ENCODE data around the gene LRRC61. TPM values are rescaled to one million over a fixed set of nuclear protein-coding genes. Genes with fewer than 3 reads are reported as not detected.
A peak's percentile ranks its signal among the peaks of the same experiment; 100 is the strongest.

The LRRC61 gene
- total and polyA plus RNA-seq, 2 of the 13 experiments (the other 11 are each of a cell fraction or from before 2014, with no cell fraction given), result 33.0 to 34.8 TPM

GRCh38 chr7:150377196-150377595 is 54.0 kb downstream of the LRRC61 start:
- BruUV-seq (replicated peaks), result no TSS peak
- H3K27ac ChIP-seq (ENCODE audit: extremely low read length, insufficient read depth, low read length), result peak overlapping the region; percentile 97
- no peaks in the 10 kb centered on the region for H3K27me3 ChIP-seq (ENCODE audit: control insufficient read depth in 1 of 2, insufficient read depth in 2 of 2, low read length in 2 of 2)
- no peaks in the 10 kb centered on the region for H4K20me1 ChIP-seq (ENCODE audit: insufficient read depth, low read length)
- DNase-seq (ENCODE audit: low spot score), result no peak
- H3K4me3 ChIP-seq (replicated peaks in 1 of 3; ENCODE audit: insufficient read depth in 1 of 3, low read depth in 2 of 3, low read length in 3 of 3), result no peak overlapping the region; a peak in 1 of 6 replicates
- no peak overlapping the region for H2AFZ ChIP-seq (ENCODE audit: low read length)
- peak overlapping the region; percentile 97 for H3K4me2 ChIP-seq (ENCODE audit: low read depth, low read length)
- no peak for ATAC-seq
- POLR2A ChIA-PET, result interaction anchor here (1.3 to 4.7 kb wide), 8 partner anchors 8 to 54 kb away, joined by 6 to 107 read pairs (median 10); partner anchors contain the start of genes ACTR3C, LRRC61 and REPIN1
- peaks cover 35% of the 10 kb centered on the region for H3K79me2 ChIP-seq (ENCODE audit: insufficient read depth, low read length)
- H3K9me3 ChIP-seq (ENCODE audit: low read length), result no peaks in the 10 kb centered on the region
- H3K4me1 ChIP-seq (ENCODE audit: insufficient read depth, low read length), result peaks cover 81% of the 10 kb centered on the region
- WGBS (ENCODE audit: low lambda C conversion rate), result 21% methylated on average over 3 of the region's 3 CpGs
- H3K36me3 ChIP-seq (replicated peaks in 1 of 2; ENCODE audit: control insufficient read depth in 1 of 2, insufficient read depth in 2 of 2, low read length in 2 of 2), result peaks cover 5 to 16% of the 10 kb centered on the region in 2 experiments; a peak in 2 of 5 replicates
- 0 out of 2 replicates have a peak overlapping the region, but pooled peaks have one; percentile 19 for H3K9ac ChIP-seq (ENCODE audit: insufficient read depth, low read depth, low read length)
- intact Hi-C loops (cut with micrococcal nuclease; ENCODE audit: unreplicated experiment), result loop anchor here (1.0 kb wide), 1 partner anchor 9 kb away; the partner anchor contains the start of gene REPIN1
- FAIRE-seq, result no peak
- TF ChIP-seq ZC3H13 (CRISPR knock-in tag; IDR thresholded peaks at IDR 0.05) (no peak), RBM22 (optimal IDR thresholded peaks at IDR 0.05; ENCODE audit: low read length) (peak; percentile 48), ZNF24 (IDR thresholded peaks at IDR 0.05) (no peak), ZNF292 (CRISPR knock-in tag; IDR thresholded peaks at IDR 0.05; ENCODE audit: borderline replicate concordance, low read depth) (no peak), RARA (CRISPR knock-in tag; IDR thresholded peaks at IDR 0.05) (no peak), ZNF33A (CRISPR knock-in tag; IDR thresholded peaks at IDR 0.05; ENCODE audit: borderline replicate concordance) (no peak), TEAD3 (CRISPR knock-in tag; optimal IDR thresholded peaks at IDR 0.05; ENCODE audit: borderline replicate concordance) (no peak)
- in situ Hi-C loops (cut with HindIII; ENCODE audit: extremely low pct_ligation_motif_present, low pct_unique_long_range_greater_than_20kb), result no loop called here
- CTCF ChIA-PET (ENCODE audit: low intra/inter-chr PET ratio, low total read pairs), result no interaction called here

DNA sequence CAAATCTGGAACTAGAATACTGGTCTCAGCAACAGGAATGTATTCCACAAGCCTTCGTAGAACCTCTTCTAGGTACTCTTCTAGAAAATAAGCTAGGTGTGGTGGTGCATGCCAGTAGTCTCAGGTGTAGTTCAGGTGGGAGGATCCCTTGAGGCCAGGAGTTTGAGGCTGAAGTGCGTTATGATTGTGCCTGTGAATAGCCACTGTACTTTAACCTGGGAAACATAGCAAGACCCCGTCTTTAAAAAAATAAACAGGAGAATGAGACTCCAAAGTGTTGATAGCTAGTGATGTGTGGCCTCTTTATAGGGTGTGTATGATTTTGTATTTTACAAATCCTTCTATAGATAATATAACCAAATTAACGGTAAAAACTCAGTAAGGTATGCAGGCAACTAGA is 54.5 kb downstream of the LRRC61 start:
- Histone ChIP-seq H3K9ac (ENCODE audit: insufficient read depth, low read depth, low read length) (peak overlapping the region; percentile 19), H3K4me2 (ENCODE audit: low read depth, low read length) (peak overlapping the region; percentile 97), H3K4me3 (replicated peaks in 1 of 3; ENCODE audit: insufficient read depth in 1 of 3, low read depth in 2 of 3, low read length in 3 of 3) (peak overlapping the region in 1 of 3 experiments; percentile 88; a peak in 3 of 6 replicates), H2AFZ (ENCODE audit: low read length) (no peak overlapping the region), H3K4me1 (ENCODE audit: insufficient read depth, low read length) (peaks cover 86% of the 10 kb centered on the region), H3K79me2 (ENCODE audit: insufficient read depth, low read length) (peaks cover 38% of the 10 kb centered on the region), H3K27me3 (ENCODE audit: control insufficient read depth in 1 of 2, insufficient read depth in 2 of 2, low read length in 2 of 2) (no peaks in the 10 kb centered on the region), H3K9me3 (ENCODE audit: low read length) (no peaks in the 10 kb centered on the region), H3K27ac (ENCODE audit: extremely low read length, insufficient read depth, low read length) (peak overlapping the region; percentile 97), H4K20me1 (ENCODE audit: insufficient read depth, low read length) (peaks cover 3% of the 10 kb centered on the region; the same call in 1 of the 2 replicates), H3K36me3 (replicated peaks in 1 of 2; ENCODE audit: control insufficient read depth in 1 of 2, insufficient read depth in 2 of 2, low read length in 2 of 2) (peaks cover 4 to 15% of the 10 kb centered on the region in 2 experiments; a peak in 2 of 5 replicates)
- TF ChIP-seq ZNF503 (CRISPR knock-in tag; IDR thresholded peaks at IDR 0.05) (no peak), MAX (IDR thresholded peaks at IDR 0.05) (peak; percentile 8; the same call in 1 of the 2 replicates), KDM1A (CRISPR knock-in tag; IDR thresholded peaks at IDR 0.05) (no peak), CREB1 (IDR thresholded peaks at IDR 0.05) (no peak), CREB1 (CRISPR knock-in tag; IDR thresholded peaks at IDR 0.05) (peak; percentile 67; the same call in 1 of the 2 replicates), PHF21A (CRISPR knock-in tag; IDR thresholded peaks at IDR 0.05) (0 out of 2 replicates have a peak, but pooled peaks have one; percentile 22), KMT2B (CRISPR knock-in tag; IDR thresholded peaks at IDR 0.05) (no peak), ZEB1 (IDR thresholded peaks at IDR 0.05; ENCODE audit: insufficient replicate concordance, low read depth) (peak; percentile 60), HOXA3 (CRISPR knock-in tag; IDR thresholded peaks at IDR 0.05) (no peak), HMG20B (CRISPR knock-in tag; conservative IDR thresholded peaks at IDR 0.05) (no peak), FOXM1 (CRISPR knock-in tag; IDR thresholded peaks at IDR 0.05) (no peak)
- in situ Hi-C loops (cut with HindIII; ENCODE audit: extremely low pct_ligation_motif_present, low pct_unique_long_range_greater_than_20kb), result no loop called here
- intact Hi-C loops (cut with micrococcal nuclease; ENCODE audit: unreplicated experiment), result loop anchor here (1.0 kb wide), 1 partner anchor 9 kb away; the partner anchor contains the start of gene REPIN1
- no peak for DNase-seq (ENCODE audit: low spot score)
- WGBS (ENCODE audit: low lambda C conversion rate), result 3% methylated on average over 4 of the region's 4 CpGs
- no peak for ATAC-seq
- BruUV-seq (replicated peaks), result no TSS peak
- no peak for FAIRE-seq
- ChIA-PET CTCF (ENCODE audit: low intra/inter-chr PET ratio, low total read pairs) (interaction anchor here (2.3 kb wide), 1 partner anchor 11 kb away, joined by 8 read pairs; no protein-coding TSS in a partner anchor), POLR2A (interaction anchor here (1.0 to 4.7 kb wide), 15 partner anchors 8 to 61 kb away, joined by 3 to 107 read pairs (median 6); partner anchors contain the start of genes ACTR3C, LRRC61, RARRES2 and REPIN1)

All from HepG2 (cell line).